ENCODE data around the gene SLC22A5.
A peak's percentile ranks its signal among the peaks of the same experiment; 100 is the strongest.

Gene SLC22A5

DNA sequence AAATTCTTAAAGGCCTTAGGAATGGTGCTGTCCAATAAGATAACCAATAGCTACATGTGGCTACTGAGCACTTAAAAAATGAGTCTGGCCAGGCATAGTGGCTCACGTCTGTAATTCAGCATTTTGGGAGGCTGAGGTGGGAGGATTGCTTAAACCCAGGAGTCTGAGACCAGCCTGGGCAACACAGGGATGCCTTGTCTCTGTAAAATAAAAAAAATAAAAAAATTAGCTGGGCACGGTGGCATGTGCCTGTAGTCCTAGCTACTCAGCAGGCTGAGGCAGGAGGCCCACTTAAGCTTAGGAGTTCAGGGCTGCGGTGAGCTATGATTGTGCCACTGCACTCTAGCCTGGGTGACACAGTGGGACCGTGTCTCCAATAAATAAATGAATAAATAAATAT is 1.3 kb upstream of the SLC22A5 start:
- DNase-seq = no peak

DNA sequence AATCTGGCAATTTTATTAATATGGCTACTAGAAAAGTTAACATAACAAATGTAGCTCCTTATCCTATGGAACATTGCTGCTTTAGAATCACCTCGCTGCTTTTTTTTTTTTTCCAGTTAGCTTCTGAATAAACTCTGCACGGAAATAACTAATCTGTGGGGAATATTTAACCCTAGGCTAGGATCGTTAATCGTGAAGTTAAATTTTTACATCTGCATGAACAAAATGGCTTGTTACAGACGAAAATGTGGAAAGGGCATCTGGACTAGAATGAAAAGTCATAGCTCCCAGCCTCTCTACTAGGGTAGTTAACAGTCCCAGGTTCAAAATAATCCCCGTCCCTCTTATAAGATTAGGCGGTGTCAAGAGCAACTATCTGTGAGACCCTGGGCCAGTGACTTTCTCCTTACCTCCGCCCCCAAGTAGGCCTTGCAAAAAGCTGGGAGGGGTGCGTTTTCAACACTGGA is 470 bp upstream of the SLC22A5 start:
- no peak for DNase-seq

DNA sequence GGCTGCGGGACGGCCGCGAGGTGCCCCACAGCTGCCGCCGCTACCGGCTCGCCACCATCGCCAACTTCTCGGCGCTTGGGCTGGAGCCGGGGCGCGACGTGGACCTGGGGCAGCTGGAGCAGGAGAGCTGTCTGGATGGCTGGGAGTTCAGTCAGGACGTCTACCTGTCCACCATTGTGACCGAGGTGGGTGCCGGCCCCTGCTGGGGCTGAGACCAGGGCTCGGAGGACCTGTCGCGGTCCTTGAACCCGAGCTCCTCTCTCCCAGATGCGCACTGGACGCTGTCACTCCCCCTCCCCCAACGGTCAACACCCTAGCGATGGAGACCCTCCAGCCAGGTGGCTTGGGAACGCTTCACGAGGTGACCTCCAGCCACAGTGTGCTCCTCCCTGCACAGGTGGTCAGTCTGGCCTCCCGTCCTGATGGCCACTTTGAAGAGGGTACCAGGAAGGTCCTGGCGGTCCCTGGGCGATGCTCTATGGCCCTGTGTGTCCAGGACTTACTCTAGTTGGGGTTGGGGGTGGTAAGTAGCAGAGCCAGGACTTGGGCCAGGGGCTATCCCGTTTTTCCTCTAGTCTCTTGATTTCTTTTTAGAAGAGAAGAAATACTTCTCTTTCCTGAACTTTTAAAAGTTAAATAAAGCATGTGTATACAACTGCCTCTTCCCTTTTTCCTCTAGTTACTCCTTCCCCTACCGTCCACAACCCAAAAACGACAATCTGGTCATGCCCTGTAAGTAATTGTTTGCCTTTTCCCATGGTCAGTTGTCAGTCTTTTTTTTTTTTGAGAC is 866 bp downstream of the SLC22A5 start:
- no peak for DNase-seq

DNA sequence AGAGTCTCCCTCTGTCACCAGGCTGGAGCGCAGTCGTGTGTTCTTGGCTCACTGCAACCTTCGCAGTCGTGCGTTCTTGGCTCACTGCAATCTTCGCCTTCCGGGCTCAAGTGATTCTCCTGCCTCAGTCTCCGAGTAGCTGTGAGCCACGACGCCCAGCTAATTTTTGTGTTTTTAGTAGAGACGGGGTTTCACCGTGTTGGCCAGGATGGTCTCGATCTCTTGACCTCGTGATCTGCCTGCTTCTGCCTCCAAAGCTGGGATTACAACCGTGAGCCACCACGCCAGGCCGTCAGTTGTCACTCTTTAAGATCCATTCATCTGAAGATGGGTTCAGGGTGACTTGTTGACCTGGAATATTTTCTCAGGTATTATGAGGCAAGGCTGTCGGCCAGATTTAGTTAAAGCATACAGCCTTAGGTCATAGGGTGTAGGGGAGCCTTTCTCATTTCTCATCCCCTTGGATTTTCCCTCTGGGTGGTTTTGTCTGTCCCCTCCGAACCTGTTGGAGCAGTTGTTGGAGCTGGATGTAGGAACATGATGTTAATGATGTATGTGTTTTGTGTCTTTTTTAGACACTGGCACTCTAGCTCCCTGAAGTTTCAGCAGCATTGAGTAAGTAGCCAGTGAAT is 1.6 kb downstream of the SLC22A5 start:
- DNase-seq = no peak

DNA sequence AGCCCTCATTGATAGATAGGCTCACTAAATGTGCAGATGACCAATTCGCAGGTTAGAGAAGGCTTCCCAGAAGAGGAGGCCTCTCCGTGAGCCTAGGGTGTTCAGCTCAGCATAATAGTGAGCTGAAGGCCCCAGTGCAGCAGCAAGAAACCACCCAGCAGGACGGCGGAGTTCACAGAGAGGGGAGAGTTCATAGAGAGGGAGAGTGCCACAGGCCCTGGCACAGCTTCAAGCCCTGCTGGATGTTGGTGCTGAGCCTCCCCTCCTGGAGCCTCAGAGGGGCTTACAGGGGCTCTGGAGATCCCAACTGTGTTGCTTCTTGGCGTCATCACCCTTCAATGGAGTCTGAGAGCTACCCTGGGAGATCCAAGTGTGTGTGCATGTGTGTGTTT is 2.1 kb downstream of the SLC22A5 start:
- no peak for DNase-seq

DNA sequence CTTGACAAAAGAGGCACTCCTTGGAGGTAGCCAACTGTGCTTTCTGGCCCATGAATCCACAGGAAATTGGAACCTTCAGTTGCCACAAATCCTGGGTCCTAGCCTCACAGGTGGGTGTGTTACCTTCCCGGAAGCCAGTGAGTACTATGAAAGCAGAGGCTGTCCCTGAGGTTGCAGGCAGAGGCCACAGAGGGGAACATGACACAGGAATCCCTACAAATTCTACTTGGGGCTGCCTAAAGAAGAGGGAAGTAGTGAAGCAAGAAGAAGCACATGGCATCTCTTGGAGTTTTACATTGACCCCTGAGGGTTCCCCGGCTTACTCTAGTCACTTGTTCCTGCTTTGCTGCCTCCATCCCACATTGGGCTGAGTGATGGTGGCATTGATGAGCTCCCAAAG is 2.6 kb downstream of the SLC22A5 start:
- peak in 1 of 2 experiments; percentile 9 for DNase-seq

DNA sequence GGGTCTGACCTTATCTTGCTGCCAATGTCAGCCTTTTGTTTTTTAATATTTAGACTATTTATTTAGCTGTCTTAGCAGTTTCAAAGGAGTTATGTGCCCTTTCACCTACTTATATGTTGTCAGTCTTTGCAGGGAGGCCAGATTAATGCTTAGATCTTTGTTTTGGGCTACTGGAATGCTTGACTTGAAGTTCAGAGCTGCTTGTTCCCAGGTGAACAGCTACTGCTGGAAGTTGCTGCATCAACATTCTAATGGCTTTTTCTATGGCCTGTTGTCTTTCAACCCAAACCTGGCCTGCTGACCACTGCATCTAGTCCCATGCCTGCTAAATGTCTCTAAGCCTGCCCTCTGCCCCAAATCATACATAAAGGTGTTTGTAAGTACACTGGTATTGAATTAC is 3.0 kb downstream of the SLC22A5 start:
- no peak for DNase-seq

DNA sequence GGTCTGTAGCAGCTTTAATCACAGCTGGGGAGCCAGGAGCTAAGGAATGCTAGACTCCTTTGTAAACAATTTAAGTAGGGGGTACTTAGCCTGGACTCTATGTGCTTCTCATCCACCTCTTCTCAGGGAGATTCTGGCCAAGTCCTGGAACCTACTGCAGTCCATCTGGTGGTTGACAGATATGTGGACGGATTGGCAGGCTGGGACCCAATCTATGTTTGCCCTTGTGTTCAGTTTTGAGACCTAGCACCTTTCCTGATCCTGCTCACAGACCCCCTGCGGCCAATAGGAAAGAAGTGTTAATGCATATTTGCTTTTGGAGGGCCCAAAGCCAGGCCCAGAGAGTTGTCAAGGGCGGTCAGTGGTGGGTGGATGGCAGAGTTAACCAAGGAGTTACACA is 6.4 kb downstream of the SLC22A5 start:
- no peak for DNase-seq

DNA sequence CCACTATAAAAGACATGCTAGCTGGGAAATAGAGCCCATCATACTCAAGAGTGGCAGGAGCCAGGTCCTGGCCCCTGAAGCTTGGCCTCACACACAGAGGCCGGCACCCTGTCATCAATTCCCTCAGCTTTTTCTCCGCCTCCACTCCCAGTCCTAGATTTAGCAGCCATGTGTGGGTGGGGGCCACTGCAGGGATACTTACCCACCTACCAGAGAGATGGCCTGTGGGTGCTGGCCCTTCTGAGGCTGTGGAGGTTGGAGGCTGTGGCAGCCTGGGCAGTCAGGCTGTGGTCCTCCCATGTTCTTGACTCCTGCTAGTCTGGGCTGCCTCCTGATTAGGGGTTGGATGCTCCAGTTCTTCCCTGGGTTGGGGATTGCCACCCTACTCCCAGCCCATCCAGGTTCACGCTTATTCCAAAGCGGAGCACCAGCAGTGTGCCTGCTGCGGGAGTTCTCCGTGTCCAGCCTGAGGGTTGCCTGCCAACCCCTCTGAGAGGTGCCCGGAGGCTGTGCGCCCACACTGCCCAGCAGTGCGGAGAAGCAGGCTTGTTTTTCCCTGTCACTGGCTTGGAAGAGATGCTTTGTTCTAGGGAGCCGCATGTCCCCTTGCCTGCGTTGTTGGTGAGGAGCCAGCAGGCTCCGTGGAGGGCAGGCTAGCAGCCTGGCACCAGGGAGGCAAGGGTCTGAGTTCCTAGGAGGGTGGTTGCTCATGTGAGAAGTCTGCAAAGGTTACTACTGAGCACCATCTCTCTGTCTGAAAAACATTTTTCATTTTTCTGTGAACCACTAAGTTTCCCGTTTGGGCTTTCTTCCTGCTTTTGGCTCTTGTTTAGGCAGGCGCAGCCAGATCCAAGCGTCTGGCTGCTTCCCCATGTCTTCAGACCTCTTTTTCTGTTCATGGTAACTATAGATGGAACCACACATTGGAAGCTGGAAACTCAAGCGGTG is 7.5 kb downstream of the SLC22A5 start:
- no peak for DNase-seq

DNA sequence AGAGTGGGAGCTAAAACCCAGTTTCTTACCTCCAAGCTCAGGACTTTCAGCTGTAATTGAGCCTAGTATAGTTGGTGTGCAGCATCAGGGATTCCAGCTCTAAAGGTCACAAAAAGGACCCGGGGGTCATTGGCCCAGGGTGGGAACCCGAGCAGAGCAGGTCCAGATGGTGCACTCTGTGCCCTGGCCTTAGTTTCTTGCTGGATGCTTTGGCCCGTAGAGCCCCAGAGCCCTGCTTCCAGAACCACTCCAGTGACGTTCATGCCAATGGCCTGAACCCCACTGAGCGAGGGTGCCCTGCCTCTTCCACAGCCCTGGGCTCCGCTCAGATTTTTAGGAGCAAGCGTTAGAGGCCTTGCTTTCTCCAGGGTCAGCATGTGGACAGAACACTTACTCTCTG is 8.2 kb downstream of the SLC22A5 start:
- no peak for DNase-seq

DNA sequence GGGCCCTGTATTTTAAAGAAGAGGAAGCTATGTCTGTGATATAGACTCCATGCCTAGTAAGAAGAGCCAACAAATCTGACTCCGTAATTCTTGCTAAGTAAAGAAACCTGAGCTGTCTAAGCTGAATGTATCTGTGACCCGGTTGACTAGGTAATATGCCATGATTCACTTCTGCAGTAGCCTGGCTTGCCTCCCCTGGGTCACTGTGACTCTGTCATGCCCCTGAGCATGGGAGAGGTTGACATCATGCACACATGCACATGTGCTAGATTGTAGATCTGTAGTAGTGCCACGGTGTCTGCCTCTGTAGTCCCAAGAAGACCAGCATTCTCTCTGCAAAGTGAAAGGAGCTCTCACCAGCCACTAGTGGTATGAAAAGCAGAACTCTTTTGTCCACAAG is 9.1 kb downstream of the SLC22A5 start:
- no peak for DNase-seq

DNA sequence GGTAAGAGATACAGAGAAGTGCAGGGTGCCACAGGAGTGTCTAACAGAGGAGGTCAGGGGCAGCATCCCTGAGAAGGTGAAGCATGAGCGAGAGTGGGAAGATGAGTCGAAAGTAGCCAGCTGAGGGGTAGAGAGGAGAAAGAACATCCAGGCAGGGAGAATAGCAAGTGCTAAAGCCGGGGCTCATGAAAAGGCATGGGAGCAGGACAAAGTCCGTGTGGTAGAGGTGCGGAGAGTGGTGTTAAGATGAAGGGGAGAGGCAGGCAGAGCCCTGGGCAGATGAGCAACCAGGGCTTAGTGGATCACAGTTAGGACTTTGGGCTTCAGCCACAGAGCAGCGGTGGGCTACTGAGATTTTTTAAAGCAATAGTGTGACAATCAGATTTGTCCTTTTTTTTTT is 10.5 kb downstream of the SLC22A5 start:
- no peak for DNase-seq

DNA sequence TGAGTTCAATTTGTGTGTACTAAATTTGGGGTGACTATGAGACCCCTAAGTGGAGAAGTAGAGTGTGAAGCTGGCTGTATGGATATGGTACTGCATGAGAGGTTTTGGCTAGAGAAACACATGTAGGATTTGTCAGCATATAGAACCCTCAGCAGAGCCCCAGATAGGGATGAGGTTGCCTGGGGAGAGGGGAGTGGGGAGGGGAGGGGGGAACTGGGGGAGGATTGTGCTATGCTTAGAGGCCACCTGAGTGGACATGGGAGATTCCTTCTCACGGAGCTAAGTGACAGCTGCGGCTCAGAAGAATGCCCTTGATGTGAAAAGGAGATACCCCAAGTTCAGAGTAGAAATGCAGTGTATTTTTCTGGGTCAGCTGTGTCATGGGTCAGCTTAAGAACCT is 11.2 kb downstream of the SLC22A5 start:
- DNase-seq = no peak

DNA sequence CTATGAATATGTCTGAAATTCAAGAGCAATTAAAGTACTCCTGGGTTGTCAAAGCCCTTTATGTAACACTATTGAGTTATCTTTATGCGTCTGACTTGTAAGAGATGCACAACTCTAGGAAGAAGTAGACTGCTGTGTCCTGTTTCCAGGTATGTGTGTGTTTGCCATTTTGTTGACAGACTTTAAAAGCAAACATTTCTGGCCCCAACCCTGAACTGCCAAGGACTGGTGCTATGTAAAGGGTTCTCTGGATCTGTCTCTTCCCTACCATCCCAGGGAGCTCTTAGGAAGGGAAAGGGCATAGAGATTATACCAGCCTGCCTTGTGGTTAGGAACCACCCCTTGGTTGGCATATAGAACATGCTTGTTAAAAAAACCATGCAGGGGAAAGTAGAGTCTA is 12.1 kb downstream of the SLC22A5 start:
- DNase-seq = no peak

DNA sequence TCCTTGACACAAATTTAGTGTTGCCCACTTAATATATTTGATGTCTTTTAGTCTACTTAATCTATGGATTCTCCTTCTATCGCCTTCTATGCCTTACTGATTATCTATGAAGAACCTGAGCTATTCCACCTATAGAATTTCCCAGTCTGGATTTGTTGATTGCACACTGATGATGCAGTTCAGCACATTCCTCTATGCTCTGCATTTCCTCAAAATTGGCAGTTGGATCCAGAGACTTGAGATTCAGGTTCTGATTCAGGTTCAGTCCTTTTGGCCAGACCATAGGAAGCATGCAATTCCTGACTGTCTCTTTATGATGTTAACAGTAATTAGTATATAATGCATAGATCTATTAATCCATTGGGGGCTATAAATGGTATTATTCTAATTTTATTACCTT is 13.8 kb downstream of the SLC22A5 start:
- DNase-seq = no peak

DNA sequence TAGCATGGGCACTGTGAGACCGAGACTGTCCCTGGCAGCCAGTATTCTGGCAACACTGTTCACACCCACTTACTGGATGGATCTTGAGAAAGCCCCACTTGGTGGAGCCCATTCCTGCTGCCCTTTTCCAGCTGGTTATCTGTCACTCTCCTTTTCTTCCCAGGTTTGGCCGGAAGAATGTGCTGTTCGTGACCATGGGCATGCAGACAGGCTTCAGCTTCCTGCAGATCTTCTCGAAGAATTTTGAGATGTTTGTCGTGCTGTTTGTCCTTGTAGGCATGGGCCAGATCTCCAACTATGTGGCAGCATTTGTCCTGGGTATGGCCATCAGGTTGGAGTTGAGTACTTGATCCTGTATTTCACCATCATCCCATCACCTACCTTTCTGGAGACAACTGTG is 14.5 kb downstream of the SLC22A5 start:
- no peak for DNase-seq

DNA sequence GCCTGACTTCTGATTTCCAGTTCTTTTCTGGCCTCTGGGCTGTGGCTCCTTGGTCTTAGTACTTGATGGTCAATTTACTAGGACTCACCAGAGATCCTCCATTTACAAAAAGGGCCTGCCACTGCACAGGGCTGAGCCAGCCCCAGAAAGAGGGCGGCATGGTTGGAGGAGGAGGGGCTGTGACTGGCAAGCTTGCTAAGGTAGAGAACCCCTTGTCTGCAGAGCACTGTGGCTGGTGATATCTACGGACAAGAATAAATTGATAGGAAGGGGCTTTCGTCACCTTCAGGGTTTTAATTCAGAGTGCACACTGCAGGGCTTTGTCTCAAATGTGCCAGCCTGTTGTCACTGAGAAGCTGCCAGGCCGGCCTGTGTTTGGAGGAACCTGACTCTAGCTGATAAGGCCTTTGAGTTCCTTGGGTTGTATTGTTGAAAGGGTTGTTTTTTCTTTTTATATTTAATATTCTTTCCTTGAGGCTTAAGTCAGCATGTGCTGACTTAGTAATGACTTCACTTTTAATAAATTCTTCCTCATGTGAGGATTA is 15.1 kb downstream of the SLC22A5 start:
- no peak for DNase-seq

DNA sequence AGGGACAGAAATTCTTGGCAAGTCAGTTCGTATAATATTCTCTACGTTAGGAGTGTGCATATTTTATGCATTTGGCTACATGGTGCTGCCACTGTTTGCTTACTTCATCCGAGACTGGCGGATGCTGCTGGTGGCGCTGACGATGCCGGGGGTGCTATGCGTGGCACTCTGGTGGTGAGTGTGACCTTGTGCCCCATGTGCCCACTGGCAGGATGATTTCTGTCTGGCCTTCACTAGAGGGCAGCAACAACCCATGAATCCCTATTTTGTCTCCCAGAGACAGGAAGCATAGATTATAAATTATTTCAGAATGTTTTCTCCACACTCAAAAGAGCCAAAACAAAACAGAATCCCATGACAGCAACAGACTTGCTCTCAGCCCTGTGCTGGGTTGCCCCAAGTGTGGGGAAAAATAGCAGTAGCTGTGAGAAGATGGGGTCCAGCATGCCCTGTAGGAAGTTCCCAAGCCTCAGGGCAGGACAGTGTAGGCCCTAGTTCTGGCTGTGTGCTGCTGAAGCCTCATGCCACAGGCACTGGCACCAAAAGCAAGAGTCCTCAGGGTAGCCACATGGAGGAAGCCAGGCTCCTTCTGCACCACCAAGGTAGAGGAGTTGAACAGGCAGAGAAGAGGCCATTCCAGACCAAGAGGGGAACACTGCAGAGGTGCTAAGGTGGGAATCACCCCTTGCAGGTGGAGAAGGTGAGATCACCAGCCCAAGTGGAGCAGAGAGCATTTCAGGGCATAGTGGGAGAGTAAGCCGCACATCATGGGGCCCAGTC is 16.0 kb downstream of the SLC22A5 start:
- DNase-seq = peak in 1 of 2 experiments; percentile 65

DNA sequence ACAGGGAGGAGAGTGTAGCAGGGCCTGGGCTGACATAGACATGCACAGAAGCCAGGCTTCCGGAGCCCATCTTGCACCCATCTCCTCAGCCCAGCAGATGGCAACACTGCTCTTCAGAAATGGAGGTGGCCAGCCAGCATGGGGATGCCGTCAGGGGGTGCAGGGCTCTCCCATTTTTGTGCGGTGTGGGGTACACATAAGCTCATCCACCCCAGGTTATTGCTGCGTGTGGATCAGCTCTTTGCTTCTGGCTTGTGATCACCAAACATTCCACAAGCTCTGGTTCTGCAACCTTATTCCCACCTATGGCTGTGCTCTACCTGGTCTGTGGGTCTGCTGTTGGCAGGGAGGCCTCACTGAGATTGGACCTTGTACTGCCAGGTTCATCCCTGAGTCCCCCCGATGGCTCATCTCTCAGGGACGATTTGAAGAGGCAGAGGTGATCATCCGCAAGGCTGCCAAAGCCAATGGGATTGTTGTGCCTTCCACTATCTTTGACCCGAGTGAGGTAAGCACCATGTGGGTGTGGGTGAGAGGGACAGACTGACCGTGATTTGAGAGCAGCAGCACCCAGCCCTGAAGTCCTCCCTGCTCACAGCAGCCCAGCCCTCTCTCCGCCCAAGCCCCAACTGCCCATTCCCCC is 17.3 kb downstream of the SLC22A5 start:
- DNase-seq = peak in 1 of 2 experiments; percentile 76

DNA sequence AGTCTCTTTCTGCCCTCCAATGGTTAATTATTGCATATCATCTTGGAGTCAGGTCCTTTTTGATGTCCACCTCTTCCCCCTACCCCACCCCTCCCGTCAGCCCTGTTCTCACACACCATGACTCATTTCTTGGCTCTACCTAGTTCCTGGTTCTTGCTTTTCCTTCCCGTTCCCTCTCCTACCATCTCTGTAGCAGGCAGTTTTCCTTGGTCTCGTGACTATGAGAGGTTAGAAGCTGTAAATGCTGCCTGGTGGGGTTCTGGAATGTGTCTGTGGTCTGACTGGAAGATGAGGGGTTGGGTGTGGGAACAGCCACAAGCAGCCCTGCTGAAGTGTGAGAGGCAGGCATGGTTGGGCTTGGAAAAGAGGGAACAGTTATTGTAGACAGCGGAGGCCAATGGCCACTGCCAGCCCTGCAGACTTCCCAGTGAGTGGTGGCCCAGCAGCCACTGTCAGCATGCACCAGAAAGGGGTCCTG is 18.2 kb downstream of the SLC22A5 start:
- peak; percentile 40 to 76 for DNase-seq

DNA sequence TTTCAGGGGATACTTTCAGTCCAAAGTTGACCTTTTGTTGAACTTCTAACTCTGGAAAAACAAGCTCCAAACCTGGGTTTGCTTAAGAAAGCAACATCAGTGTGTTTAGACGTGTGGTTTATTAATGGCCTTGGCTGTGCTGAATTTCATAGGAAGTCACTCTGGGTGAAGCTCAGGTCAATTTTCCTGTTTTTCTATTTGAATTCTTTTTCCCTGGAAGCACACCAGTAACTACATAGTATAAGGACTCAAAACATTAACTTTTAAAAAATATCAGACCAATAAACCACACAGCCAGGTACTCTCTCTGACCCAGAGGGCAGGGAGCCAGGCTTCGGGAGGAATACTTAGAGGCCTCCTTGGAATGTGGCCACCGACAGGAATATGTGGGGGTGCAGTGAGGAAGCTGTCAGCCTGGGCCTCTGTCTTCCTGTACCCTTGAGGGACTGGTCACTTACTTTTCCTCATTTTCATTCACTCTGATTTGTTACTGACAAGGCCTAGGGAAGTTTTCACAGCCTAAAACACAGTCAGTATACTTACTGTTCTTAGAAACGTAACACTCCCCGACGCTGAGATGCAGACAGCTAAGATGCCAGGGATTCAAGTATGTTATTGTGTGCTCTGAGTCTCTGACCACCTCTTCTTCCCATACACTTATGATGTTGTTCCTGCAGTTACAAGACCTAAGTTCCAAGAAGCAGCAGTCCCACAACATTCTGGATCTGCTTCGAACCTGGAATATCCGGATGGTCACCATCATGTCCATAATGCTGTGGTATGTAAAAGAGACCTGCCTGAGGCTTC is 18.9 kb downstream of the SLC22A5 start:
- DNase-seq = peak in 1 of 2 experiments; percentile 28

Data from SW 1271 (cell line).